IgD-negative memory B cell (primary cell): ENCODE results near the gene ZNF638. TPM values are rescaled to one million over a fixed set of nuclear protein-coding genes. Genes with fewer than 3 reads are reported as not detected.

Source experiments
- H3K27ac Mint-ChIP-seq, 3 donors: one replicate each; pipeline ENCODE4 v1.8.0; 2020 to 2022; ENCODE audit warnings: mild to moderate bottlenecking in 3 of 3, mixed read lengths in 3 of 3, moderate library complexity in 1 of 3
- H3K27me3 Mint-ChIP-seq: one replicate; pipeline ENCODE4 v1.8.0; 2021; ENCODE audit warnings: mixed read lengths
- H3K36me3 Mint-ChIP-seq: one replicate; pipeline ENCODE4 v1.8.0; 2020; ENCODE audit warnings: mild to moderate bottlenecking, mixed read lengths
- H3K4me1 Mint-ChIP-seq, 3 donors: one replicate each; pipeline ENCODE4 v1.8.0; 2020 to 2022; ENCODE audit warnings: mixed read lengths in 3 of 3, mild to moderate bottlenecking in 1 of 3
- H3K4me3 Mint-ChIP-seq, 4 donors: one replicate each; pipeline ENCODE4 v1.8.0; 2020 to 2022; ENCODE audit warnings: mild to moderate bottlenecking in 4 of 4, mixed read lengths in 4 of 4, moderate library complexity in 3 of 4
- H3K9me3 Mint-ChIP-seq, 3 donors: one replicate each; pipeline ENCODE4 v1.8.0; 2020 to 2021; ENCODE audit warnings: mixed read lengths in 3 of 3, mild to moderate bottlenecking in 1 of 3
- polyA plus RNA-seq: library from polyadenylated mRNA; unstranded; fragments of 300-500 nt; fragmentation: Illumina TruSeq; gene quantifications from one replicate; pipeline ENCODE4 v1.2.3, GENCODE V29; 2021

The ZNF638 gene
- polyA plus RNA-seq, 1 donor from 2014 or later = 60.3 TPM

DNA sequence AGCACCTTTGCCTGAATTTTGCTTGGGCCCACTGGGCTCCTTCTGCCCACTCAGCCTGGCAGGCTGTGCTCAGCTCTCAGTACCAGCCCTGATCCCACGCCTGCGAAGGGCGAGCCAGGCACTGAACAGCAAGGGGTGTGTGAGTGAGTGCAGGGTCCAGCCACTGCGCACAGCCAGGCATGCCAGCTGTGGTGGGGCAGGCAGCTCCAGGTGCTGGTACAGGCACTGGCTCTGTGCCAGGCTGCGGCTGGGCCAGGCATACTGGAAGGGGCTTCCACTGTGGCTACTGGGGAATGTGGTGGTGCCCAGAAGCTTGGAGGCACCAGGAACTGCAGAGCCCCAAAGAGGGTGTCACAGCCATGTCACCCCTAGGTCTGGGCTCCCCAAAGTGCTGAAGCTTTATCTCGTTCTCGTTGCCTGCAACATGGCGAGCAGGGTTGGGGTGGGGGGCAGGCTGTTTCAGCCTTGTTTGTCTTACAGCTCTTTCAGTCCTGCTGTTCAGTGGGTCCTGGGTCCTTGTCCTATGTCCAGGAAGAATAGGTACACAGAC, 130.5 kb downstream of the ZNF638 start:
- no peak overlapping the region for H3K4me3 Mint-ChIP-seq
- peaks cover 0 to 6% (median 0%) of the 10 kb centered on the region in 3 donors for H3K9me3 Mint-ChIP-seq
- no peak overlapping the region for H3K27ac Mint-ChIP-seq
- peaks cover 11% of the 10 kb centered on the region for H3K27me3 Mint-ChIP-seq
- H3K4me1 Mint-ChIP-seq = peaks cover 0 to 5% (median 0%) of the 10 kb centered on the region in 3 donors
- H3K36me3 Mint-ChIP-seq = no peaks in the 10 kb centered on the region

DNA sequence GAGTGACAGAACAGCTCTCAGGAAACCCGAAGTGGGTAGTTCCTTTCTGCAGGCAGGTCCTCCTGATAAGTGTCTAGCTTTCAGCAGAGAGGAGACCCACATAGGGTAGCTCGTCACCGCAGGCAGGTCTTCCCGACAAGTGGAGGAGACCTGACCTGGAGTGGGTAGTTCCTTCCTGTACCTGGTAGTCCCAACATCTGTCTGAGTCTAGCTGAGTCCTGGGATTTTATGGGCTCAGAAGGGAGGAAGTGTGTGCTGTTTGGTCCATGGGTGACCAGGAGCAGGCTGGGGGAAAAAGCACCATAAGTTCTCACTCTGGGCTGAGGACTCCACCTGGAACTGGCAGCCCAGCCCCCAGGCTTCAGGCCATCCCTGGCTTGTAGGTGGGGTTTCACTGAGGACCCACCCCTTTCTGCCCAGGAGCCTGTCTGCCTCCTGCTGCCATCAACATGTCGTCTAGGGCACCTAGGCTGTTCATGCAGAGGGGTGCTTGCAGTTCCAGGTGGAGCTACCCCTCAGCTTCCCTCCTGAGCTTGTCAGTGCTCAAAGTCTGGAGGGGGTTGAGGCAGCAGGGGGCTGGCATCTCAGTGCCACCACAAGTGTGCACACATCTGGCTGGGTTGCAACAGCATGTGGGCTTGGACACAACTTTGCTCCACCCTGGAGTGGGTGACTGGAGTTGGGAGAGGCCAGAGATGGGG, 131.2 kb downstream of the ZNF638 start:
- peaks cover 16% of the 10 kb centered on the region for H3K27me3 Mint-ChIP-seq
- no peaks in the 10 kb centered on the region for H3K36me3 Mint-ChIP-seq
- peaks cover 0 to 6% (median 0%) of the 10 kb centered on the region in 3 donors for H3K9me3 Mint-ChIP-seq
- no peak overlapping the region for H3K4me3 Mint-ChIP-seq
- peaks cover 0 to 6% (median 0%) of the 10 kb centered on the region in 3 donors for H3K4me1 Mint-ChIP-seq
- H3K27ac Mint-ChIP-seq = no peak overlapping the region

DNA sequence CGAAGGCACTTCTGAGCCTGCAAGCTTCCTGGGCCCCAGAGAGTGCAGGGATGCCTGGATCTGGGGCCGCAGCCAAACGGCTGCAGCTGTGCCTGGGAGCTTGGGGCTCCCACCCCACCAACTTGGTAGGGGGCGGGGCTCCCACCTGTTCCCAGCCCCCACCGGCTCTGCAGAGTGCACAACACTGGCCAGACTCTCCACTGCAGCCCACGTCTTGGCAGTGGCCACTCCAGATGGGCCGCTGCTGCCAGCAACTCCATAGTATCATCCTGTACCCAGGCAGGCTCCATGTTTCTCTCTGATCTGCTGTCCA, 131.7 kb downstream of the ZNF638 start:
- Mint-ChIP-seq H3K9me3 (peaks cover 0 to 6% (median 0%) of the 10 kb centered on the region in 3 donors), H3K4me3 (no peak overlapping the region), H3K4me1 (peaks cover 0 to 6% (median 0%) of the 10 kb centered on the region in 3 donors), H3K27ac (no peak overlapping the region), H3K27me3 (peaks cover 16% of the 10 kb centered on the region), H3K36me3 (no peaks in the 10 kb centered on the region)

- H3K9me3 Mint-ChIP-seq = peaks cover 0 to 6% (median 0%) of the 10 kb centered on the region in 3 donors
- no peaks in the 10 kb centered on the region for H3K36me3 Mint-ChIP-seq
- peaks cover 21% of the 10 kb centered on the region for H3K27me3 Mint-ChIP-seq
- no peak overlapping the region for H3K4me3 Mint-ChIP-seq
- H3K27ac Mint-ChIP-seq = no peak overlapping the region
- peaks cover 0 to 6% (median 0%) of the 10 kb centered on the region in 3 donors for H3K4me1 Mint-ChIP-seq
Observed at GRCh38 chr2:71464389-71464788, 132.8 kb downstream of the ZNF638 start.

DNA sequence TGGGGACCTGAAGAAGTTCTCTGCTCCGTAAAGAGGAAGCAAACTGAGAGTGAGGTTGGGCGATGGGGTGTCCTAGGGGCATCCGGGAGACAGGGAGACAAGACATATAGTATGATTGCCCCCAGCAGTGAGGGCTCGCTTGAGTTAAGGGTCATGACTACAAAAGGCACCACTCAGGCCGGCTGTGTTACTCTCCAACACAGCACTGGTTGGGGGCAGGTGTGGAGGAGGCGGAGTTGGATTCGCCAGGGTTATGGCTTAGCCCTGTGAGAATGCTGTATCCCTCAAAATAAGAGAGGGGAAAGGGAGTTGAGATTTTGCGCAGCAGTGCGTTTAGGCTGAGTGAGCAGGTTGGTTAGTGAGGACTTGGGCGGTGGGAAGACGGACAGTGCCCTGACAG, 133.8 kb downstream of the ZNF638 start:
- Mint-ChIP-seq H3K4me1 (peaks cover 0 to 6% (median 0%) of the 10 kb centered on the region in 3 donors), H3K4me3 (no peak overlapping the region), H3K27ac (no peak overlapping the region), H3K27me3 (peaks cover 21% of the 10 kb centered on the region), H3K9me3 (peaks cover 0 to 6% (median 0%) of the 10 kb centered on the region in 3 donors), H3K36me3 (no peaks in the 10 kb centered on the region)

DNA sequence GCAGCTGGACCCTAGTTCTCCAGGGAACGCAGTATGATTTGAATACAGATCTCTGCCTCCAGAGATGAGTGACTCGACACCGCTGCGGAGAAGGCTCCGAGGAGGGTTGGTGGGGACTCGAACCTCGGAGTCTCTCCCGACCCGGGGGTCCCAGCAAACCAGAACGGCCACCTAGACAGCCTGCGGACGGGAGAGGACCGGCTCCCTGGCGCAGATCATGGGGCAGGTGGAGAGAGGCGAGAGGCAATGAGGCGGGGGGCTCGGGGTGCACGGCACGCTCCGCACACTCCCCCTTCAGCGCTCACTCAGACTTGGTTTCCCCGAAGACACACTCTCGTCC, 134.3 kb downstream of the ZNF638 start:
- no peak overlapping the region for H3K4me3 Mint-ChIP-seq
- H3K9me3 Mint-ChIP-seq = peaks cover 0 to 6% (median 0%) of the 10 kb centered on the region in 3 donors
- H3K27me3 Mint-ChIP-seq = peaks cover 22% of the 10 kb centered on the region
- H3K4me1 Mint-ChIP-seq = peaks cover 0 to 6% (median 0%) of the 10 kb centered on the region in 3 donors
- no peaks in the 10 kb centered on the region for H3K36me3 Mint-ChIP-seq
- no peak overlapping the region for H3K27ac Mint-ChIP-seq

DNA sequence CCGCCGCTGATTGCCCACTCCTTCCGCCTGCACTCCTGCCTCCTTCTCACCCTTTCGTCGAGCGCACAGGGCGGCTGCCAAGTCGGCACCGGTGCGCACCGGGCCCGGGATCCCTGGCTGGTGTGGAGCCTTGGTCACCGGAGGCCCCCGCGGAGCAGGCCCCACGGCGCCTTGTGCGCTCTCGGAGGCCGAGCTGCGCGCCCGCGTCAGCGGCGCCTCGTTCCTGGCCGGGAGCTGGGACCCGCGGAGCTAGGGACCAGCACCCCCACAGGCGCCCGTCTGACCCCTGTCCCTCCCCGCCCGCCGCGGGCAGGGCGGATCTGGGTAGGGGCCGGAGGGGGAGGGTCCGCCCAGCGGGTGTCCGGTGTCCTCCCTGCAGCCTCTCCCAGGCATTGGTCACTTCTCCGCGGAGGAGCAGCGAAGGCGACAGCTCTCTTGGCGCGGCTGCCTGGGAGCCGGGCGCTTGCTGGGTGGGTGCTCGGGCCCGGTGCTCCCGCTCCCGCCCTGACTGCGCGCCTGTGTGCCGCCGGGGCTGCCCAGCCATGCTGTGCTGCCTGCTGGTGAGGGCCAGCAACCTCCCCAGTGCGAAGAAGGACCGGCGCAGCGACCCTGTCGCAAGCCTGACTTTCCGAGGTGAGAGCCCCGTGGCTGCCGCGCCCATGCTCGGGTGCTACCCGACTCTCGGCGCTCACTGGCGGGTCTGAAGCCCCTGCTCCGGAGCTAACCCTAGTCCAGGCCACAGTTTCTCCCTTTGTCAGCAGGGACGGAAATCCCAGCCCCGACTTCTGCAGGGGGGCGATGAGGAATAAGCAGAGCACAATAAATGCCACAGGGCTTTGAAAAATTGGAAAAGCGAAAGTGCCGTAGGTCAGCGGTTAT, 135.0 kb downstream of the ZNF638 start:
- Mint-ChIP-seq H3K27me3 (peaks cover 22% of the 10 kb centered on the region), H3K4me3 (peak overlapping the region; percentile 19 to 94 (median 75)), H3K27ac (no peak overlapping the region), H3K9me3 (peaks cover 0 to under 1% (median 0%) of the 10 kb centered on the region in 3 donors), H3K36me3 (no peaks in the 10 kb centered on the region), H3K4me1 (peaks cover 0 to 6% (median 0%) of the 10 kb centered on the region in 3 donors)

GRCh38 chr2:71467180-71467815, 135.7 kb downstream of the ZNF638 start:
- Mint-ChIP-seq H3K27me3 (peaks cover 22% of the 10 kb centered on the region), H3K36me3 (no peaks in the 10 kb centered on the region), H3K27ac (no peak overlapping the region), H3K4me1 (peaks cover 0 to 6% (median 0%) of the 10 kb centered on the region in 3 donors), H3K9me3 (no peaks in the 10 kb centered on the region), H3K4me3 (peak overlapping the region; percentile 19 to 94 (median 75))

DNA sequence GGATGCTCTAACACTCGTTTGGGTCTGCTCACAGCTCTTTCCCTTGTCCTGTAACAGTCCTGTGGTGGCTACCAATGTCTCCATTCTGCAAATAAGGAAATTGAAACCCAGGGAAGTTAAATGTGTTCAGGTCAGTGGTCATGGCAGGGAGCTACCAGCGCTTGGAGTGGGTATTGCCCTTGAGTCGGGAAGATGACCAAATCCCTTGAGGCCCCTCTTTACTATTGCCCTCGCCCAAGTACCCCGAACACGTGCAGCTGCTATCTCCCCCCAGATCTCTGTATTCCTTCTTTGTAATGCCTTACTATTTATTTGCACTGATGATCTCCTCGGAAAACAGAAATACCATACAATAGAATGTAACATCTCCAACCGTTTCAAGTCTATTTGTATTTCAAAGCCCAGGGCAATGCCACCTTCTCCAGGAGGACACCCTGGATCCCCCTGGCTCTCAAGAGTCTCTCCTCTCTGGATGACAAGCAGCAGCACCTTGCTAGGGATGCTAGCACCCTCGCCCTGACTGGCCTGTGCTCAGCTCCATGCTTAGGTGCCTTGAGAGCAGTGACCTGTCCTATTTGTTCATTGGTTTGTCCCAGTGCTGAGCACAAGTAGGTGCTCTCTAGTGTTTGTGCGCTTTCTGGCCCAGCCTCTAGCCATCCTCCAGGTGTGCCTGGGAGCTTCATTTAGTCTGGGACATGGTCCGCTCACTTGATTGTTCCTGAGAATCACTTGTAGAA, 136.9 kb downstream of the ZNF638 start:
- Mint-ChIP-seq H3K4me1 (peaks cover 0 to 6% (median 0%) of the 10 kb centered on the region in 3 donors), H3K27ac (no peak overlapping the region), H3K27me3 (peaks cover 22% of the 10 kb centered on the region), H3K36me3 (no peaks in the 10 kb centered on the region), H3K9me3 (no peaks in the 10 kb centered on the region), H3K4me3 (peak overlapping the region in 1 of 4 donors; percentile 43)

GRCh38 chr2:71469403-71470398, 138.1 kb downstream of the ZNF638 start:
- Mint-ChIP-seq H3K4me3 (no peak overlapping the region), H3K27ac (no peak overlapping the region), H3K9me3 (no peaks in the 10 kb centered on the region), H3K27me3 (peaks cover 27% of the 10 kb centered on the region), H3K36me3 (no peaks in the 10 kb centered on the region), H3K4me1 (peaks cover 0 to 6% (median 0%) of the 10 kb centered on the region in 3 donors)

DNA sequence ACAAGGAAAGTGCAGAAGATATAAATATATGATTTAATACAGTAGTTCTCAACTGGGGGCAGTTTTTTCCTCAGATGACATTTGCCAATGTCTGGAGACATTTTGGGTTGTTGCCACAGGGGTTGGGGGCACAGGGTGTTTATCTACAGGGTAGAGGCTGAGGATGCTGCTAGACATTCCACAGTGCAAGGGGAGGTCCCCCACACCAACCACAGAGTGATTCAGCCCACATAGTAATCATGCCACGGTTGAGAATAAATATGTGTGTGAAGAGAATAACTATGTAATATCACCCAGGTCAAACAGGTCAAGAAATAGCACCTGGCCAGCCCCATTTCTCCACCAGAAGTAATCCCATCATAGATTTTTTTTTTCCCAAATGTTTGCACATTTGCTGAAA, 139.7 kb downstream of the ZNF638 start:
- Mint-ChIP-seq H3K27me3 (peaks cover 27% of the 10 kb centered on the region), H3K9me3 (no peaks in the 10 kb centered on the region), H3K4me1 (peaks cover 0 to 6% (median 0%) of the 10 kb centered on the region in 3 donors), H3K4me3 (no peak overlapping the region), H3K36me3 (no peaks in the 10 kb centered on the region), H3K27ac (peak overlapping the region in 1 of 3 donors; percentile 7)

DNA sequence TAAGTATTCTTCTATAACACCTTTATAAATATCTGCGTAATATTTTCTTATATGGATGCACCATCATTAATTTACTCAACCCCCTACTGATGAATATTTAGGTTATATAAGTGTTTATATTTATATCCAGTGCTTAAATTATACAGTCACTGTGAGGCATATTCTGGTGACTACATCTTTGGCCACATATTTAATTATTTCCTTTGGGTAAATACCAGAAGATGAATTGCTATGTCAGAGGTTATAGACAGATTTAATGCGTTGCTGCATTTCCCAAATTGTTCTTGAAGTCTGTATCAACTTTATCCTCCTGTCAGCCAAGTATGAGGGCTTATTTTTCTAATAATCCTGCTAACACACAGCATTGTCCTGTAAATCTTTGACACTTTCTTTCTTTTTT, 140.4 kb downstream of the ZNF638 start:
- Mint-ChIP-seq H3K27ac (no peak overlapping the region), H3K4me3 (no peak overlapping the region), H3K27me3 (peaks cover 24% of the 10 kb centered on the region)

DNA sequence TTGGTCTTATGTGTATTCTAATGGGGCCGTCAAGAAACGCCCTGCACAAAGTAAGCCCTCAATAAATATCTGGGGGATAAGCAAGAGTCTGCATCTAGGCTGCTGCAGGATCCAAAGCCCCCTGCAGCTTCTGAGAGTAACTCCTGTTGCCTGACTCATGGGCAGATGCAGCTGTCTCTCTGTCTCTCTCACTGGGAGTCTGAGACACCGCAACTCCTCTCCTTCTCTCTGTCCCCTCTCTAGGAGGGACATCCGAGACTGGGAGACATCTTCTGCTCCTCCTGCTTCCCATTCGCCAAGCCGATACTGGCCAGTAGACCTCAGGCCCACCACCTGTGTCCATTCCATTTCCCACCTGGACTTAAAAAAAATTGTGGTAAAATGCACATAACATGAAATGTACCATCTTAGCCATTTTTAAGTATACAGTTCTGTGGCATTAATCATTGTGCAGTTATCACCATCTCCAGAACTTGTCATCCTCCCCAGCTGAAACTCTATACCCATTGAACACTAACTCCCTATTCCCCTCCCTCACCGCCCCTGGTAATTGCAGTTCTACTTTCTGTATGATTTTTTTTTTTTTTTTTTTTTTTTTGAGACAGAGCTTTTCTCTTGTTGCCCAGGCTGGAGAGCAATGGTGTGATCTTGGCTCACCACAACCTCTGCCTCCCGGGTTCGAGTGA, 141.9 kb downstream of the ZNF638 start:
- no peak overlapping the region for H3K27ac Mint-ChIP-seq
- H3K36me3 Mint-ChIP-seq = no peaks in the 10 kb centered on the region
- H3K4me1 Mint-ChIP-seq = no peaks in the 10 kb centered on the region
- peaks cover 15% of the 10 kb centered on the region for H3K27me3 Mint-ChIP-seq
- no peak overlapping the region for H3K4me3 Mint-ChIP-seq
- no peaks in the 10 kb centered on the region for H3K9me3 Mint-ChIP-seq

More for the DNA sequence above, 140.4 kb downstream of the ZNF638 start:
- Mint-ChIP-seq H3K36me3 (no peaks in the 10 kb centered on the region), H3K9me3 (no peaks in the 10 kb centered on the region), H3K4me1 (peaks cover 0 to 3% (median 0%) of the 10 kb centered on the region in 3 donors)
